ENCODE data around the gene FGF11. TPM values are rescaled to one million over a fixed set of nuclear protein-coding genes. Genes with fewer than 3 reads are reported as not detected.
A peak's percentile ranks its signal among the peaks of the same experiment; 100 is the strongest.
"Not testable (repeated sequence)": the region's sequence is repeated elsewhere in the genome, so short reads cannot be mapped to it uniquely, and the experiment has no call there.

The FGF11 gene
- total and polyA plus RNA-seq, 10 donors, result 1.0 to 5.5 (median 3.0) TPM

DNA sequence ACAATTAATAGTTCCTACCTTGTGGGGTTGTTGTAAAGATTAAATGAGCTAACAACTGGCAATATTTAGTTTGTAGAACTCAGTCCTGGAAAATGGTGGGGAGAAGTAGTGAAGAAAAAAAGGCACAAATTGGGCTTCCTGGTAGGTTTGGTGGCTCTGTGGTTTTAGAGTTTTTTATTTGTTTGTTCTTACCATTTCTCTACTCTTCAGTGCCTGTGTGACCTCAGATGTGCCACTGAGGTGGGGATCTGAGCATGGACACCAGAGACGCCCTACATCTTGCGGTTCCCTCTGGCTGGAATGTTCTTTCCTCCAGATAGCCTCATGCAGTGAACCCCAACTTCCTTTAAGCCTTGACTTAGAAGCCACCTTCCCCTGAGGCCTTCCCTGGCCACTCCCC is 32.4 kb downstream of the FGF11 start:
- Histone ChIP-seq H3K4me1 (peaks cover 30 to 98% (median 66%) of the 10 kb centered on the region in 6 donors), H3K4me3 (no peak overlapping the region), H3K27me3 (replicated peaks in 1 of 7) (no peaks in the 10 kb centered on the region), H3K9me3 (no peaks in the 10 kb centered on the region), H3K27ac (peak overlapping the region; percentile 7 to 68 (median 46)), H3K36me3 (peaks cover 0 to 29% (median 0%) of the 10 kb centered on the region in 6 donors)
- TF ChIP-seq POLR2AphosphoS5 (IDR thresholded peaks at IDR 0.05), result no peak
- TF ChIP-seq, protein P1, sequence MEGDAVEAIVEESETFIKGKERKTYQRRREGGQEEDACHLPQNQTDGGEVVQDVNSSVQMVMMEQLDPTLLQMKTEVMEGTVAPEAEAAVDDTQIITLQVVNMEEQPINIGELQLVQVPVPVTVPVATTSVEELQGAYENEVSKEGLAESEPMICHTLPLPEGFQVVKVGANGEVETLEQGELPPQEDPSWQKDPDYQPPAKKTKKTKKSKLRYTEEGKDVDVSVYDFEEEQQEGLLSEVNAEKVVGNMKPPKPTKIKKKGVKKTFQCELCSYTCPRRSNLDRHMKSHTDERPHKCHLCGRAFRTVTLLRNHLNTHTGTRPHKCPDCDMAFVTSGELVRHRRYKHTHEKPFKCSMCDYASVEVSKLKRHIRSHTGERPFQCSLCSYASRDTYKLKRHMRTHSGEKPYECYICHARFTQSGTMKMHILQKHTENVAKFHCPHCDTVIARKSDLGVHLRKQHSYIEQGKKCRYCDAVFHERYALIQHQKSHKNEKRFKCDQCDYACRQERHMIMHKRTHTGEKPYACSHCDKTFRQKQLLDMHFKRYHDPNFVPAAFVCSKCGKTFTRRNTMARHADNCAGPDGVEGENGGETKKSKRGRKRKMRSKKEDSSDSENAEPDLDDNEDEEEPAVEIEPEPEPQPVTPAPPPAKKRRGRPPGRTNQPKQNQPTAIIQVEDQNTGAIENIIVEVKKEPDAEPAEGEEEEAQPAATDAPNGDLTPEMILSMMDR (IDR thresholded peaks at IDR 0.05 in 8 of 11, conservative IDR thresholded peaks at IDR 0.05 in 3 of 11), result no peak
- TF ChIP-seq POLR2A (IDR thresholded peaks at IDR 0.05), result no peak
- DNase-seq, result no peak
- WGBS, 5 donors, result 45 to 66% (median 55%) methylated on average over 2 of the region's 2 CpGs
- intact Hi-C loops (cut with DNase I; ENCODE audit: low total_unique reads), result no loop called here

DNA sequence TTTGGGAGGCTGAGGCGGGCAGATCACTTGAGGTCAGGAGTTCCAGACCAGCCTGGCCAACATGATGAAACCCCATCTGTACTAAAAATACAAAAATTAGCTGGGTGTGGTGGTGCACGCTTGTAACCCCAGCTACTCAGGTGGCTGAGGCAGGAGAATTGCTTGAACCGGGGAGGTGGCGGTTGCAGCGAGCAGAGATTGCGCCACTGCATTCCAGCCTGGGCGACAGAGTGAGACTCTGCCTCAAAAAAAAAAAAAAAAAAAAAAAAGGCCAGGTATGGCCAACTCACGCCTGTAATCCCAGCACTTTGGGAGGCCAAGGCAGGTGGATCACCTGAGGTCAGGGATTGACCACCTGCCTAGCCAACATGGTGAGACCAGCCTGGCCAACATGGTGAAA is 35.5 kb downstream of the FGF11 start:
- DNase-seq; H3K36me3 ChIP-seq; H3K9me3 ChIP-seq; intact Hi-C loops (cut with DNase I; ENCODE audit: low total_unique reads); H3K4me3 ChIP-seq; H3K27me3 ChIP-seq (replicated peaks in 1 of 7): not testable (repeated sequence)
- peak overlapping the region in 5 of 8 donors; percentile 74 to 100 (median 99) for H3K27ac ChIP-seq
- peaks cover 38 to 95% (median 69%) of the 10 kb centered on the region in 6 donors for H3K4me1 ChIP-seq
- WGBS, 5 donors, result 60 to 89% (median 88%) methylated on average over 7 to 8 of the region's 8 CpGs

DNA sequence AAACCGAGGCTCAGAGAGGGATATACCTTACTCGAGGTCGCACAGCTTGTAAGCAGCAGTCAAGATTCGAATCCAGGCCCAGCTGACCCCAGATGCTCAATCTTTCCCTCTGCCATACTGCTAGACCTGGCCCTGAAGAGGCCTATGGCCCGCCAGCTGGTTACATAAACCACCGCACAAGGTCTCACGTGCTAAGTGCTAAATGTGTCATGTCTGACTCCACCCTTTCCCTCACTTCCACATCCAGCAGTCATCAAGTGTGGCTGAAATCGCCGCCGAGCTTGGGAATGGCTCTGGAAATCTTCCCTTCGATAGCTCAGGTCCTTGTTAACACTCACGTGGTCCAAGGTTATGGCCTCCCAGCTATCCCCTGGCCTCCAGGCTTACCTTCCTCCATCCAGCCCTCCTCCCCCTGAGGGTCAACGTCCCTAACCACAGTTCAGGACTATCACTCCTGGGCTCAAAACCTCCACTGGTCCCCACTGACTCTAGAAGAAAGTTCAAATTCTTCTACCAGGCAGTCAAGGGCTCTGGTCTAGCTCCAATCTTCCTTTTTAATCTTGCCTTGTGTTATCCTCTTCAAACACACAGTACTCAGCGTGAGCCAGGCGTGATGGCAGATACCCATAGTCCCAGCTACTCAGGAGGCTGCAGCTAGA is 36.6 kb downstream of the FGF11 start:
- H3K4me3 ChIP-seq, result peak overlapping the region in 1 of 8 donors; percentile 94
- WGBS, 5 donors, result 64 to 75% (median 67%) methylated on average over 15 of the region's 15 CpGs
- DNase-seq, result peak; percentile 74
- H3K27me3 ChIP-seq (replicated peaks in 1 of 7), result no peaks in the 10 kb centered on the region
- H3K36me3 ChIP-seq, result peaks cover 0 to 7% (median 0%) of the 10 kb centered on the region in 6 donors
- peak overlapping the region; percentile 32 to 100 (median 86) for H3K27ac ChIP-seq
- TF ChIP-seq POLR2AphosphoS5 (IDR thresholded peaks at IDR 0.05) (peak in 2 of 3 donors; percentile 63 to 79), POLR2A (IDR thresholded peaks at IDR 0.05) (no peak)
- TF ChIP-seq, protein P1 (IDR thresholded peaks at IDR 0.05 in 8 of 11, conservative IDR thresholded peaks at IDR 0.05 in 3 of 11), result no peak
- intact Hi-C loops (cut with DNase I; ENCODE audit: low total_unique reads), result no loop called here
- H3K4me1 ChIP-seq, result peaks cover 43 to 95% (median 73%) of the 10 kb centered on the region in 6 donors
- no peaks in the 10 kb centered on the region for H3K9me3 ChIP-seq

DNA sequence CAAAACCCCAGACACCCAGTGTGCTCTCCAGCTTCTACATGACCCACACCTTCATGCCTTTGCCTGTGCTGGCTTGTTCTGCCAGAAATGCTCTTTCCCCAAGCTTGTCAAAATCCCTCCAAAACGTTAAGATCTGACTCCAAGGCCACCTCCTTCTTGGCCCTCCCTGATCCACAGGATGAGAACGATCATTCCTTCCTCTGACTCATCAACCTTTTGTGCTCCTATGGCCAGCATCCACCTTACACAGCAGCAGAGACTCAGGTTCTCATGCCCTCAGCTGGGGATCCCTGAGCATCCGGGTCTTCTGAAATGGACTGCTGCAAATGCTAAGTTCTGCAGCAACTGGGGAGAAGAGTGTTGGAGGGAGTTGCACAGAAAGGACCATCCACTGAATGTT is 37.2 kb downstream of the FGF11 start:
- TF ChIP-seq POLR2A (IDR thresholded peaks at IDR 0.05), result no peak
- TF ChIP-seq POLR2AphosphoS5 (IDR thresholded peaks at IDR 0.05), result no peak
- TF ChIP-seq, protein P1 (IDR thresholded peaks at IDR 0.05 in 8 of 11, conservative IDR thresholded peaks at IDR 0.05 in 3 of 11), result no peak
- intact Hi-C loops (cut with DNase I; ENCODE audit: low total_unique reads), result no loop called here
- peaks cover 40 to 95% (median 72%) of the 10 kb centered on the region in 6 donors for H3K4me1 ChIP-seq
- H3K4me3 ChIP-seq, result peak overlapping the region in 2 of 8 donors; percentile 83 to 94
- peak overlapping the region; percentile 32 to 100 (median 86) for H3K27ac ChIP-seq
- DNase-seq, result no peak
- no peaks in the 10 kb centered on the region for H3K27me3 ChIP-seq (replicated peaks in 1 of 7)
- peaks cover 0 to 7% (median 0%) of the 10 kb centered on the region in 6 donors for H3K36me3 ChIP-seq
- 49 to 55% (median 51%) methylated on average over 3 of the region's 3 CpGs for WGBS, 5 donors
- H3K9me3 ChIP-seq, result no peaks in the 10 kb centered on the region

Measured in spleen (tissue), 11 donors.